Activated CD4-positive, alpha-beta T cell treated with anti-CD3 and anti-CD28 coated beads, Interleukin-10, Interleukin-2, amounts not matched to agents 100 ng/mL and 50 ng/mL, durations not matched to agents 16 hours and 8 hours (primary cell): Measurements from ENCODE around the gene PERM1.
A peak's percentile ranks its signal among the peaks of the same experiment; 100 is the strongest.
"Not testable (repeated sequence)": the region's sequence is repeated elsewhere in the genome, so short reads cannot be mapped to it uniquely, and the experiment has no call there.

Experiments
- DNase-seq: peaks from one replicate; pipeline ENCODE4 v3.0.0-alpha.2; 2020

Gene PERM1

GRCh38 chr1:997993-998744, 16.3 kb upstream of the PERM1 start:
- DNase-seq: no peak

GRCh38 chr1:997713-997992, 15.8 kb upstream of the PERM1 start:
- no peak for DNase-seq

DNA sequence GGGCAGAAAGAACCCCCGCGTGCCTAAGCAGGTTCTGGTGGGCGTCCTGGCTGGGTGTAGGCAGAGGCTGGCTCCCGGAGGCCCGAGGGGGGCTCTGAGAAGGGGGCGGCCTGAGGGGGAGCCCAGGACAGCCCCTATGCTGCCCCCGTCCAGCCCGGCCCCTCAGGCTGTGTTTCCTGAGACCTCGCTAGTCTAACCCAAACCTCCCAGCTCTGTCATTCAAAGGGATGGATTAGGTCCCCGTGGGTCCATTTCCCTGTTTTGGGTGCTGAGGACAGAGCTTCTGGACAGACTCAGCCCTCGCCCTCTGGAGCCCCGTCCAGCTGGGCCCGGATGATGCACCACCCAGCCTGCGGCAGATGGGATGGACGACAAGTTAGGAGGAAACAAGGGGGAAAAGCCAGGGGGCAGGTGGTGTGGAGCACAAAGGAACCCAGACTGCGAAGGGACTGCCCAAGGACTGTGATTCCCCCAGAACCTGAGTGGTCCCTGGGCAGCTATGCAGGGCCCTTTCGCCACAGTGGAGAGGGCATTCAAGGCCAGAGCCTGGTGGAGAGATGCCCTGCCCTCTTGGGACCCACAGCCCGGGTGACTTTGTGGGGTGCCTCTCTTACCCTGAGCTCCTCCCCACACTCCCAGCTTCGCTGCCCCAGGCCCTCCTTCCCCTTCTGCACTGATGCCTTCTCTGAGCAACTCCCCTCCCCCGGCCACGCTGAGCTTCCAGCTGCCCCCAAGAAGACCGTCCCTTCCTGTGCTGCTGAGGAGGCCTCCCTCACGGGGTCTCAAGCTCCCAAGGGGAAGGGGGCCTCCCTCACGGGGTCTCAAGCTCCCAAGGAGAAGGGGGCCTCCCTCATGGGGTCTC, 15.2 kb upstream of the PERM1 start:
- DNase-seq: no peak

DNA sequence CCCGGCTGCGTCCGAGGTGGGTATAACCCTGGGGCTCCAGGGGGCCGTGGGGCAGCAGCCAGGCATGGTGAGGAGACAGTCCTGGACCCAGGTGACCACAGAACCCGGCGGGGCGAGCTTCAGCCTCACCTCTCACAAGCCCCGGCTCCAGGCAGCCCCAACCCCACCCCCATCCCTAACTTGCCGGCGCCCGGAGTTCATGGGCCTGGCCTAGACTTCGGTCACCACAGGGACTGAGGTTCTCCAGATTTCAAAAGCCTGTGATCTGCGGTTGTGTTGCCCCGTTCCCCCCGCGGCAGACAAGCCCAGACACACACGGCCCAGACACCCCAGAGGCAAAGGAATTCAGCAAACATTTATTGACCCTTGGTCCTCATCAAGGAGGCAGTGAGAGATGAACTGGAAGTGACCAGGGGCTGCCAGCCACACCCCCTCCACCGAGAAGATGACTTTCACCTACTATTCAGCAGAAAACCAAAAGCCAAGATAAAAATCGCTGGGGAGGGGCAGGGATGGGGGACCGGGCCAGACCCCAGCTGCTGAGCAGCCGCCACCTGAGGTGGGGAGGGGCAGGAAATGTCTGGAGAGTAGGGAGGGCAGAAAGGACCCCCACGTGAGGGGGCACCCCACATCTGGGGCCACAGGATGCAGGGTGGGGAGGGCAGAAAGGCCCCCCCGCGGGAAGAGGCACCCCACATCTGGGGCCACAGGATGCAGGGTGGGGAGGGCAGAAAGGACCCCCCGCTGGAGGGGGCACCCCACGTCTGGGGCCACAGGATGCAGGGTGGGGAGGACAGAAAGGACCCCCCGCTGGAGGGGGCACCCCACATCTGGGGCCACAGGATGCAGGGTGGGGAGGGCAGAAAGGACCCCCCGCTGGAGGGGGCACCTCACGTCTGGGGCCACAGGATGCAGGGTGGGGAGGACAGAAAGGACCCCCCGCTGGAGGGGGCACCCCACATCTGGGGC, 14.1 kb upstream of the PERM1 start:
- DNase-seq: no peak

DNA sequence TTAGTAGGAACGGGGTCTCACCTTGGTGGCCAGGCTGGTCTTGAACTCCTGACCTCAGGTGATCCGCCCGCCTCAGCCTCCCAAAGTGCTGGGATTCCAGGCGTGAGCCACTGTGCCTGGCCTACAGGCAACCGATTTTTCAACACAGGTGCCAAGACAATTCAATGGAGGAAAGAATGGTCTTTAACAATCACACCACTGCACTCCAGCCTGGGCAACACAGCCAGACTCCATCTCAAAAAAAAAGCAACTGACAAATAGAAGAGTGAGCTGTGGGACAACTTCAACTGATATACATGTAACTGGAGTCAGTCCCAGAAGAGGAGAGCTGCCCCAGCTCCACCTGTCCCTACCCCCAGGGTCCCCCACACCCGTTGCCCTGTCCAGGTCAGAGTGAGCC, 12.7 kb upstream of the PERM1 start:
- DNase-seq: not testable (repeated sequence)

DNA sequence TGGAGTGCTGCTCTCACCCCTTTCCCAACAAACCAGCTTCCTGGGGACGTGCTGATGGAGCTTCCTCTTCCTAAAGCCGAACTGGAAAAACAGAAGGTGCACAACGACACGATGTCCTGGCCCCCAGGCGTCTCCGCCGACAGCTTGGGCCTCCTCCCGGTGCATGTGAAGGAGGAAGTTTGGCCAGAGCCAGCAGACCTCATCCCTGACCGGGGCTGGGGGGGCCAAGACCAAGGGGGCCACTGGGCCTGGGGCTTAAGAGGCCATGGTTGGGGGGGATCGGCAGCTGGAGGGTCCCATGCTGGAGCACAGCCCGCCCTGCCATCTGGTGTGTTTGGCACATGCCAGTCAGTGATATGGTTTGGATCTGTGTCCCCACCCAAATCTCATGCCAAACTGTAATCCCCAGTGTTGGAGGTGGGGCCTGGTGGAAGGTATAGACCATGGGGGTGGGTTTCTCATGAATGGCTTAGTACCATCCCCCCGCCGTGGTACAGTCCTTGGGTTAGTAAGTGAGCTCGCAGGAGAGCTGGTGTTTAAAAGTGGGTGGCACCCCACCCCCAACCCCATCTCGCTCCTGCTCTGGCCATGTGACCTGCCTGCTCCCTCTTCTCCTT, 11.6 kb upstream of the PERM1 start:
- DNase-seq: no peak

DNA sequence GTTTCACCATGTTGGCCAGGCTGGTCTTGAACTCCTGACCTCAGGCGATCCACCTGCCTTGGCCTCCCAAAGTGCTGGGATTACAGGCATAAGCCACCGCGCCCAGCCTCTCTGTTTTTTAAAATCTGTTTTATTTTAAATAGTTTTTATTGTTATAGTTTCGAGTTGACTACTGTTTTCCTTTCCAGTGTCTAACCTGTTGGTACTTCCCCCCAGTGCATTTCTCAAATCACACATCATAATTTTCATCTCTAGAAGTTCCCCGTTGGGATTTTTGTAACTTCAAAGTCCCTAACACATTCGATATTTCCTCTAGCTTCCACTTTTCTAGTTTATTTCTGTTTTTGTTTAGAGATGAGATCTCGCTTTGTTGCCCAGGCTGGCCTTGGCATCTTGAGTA, 10.5 kb upstream of the PERM1 start:
- peak; percentile 58 for DNase-seq

DNA sequence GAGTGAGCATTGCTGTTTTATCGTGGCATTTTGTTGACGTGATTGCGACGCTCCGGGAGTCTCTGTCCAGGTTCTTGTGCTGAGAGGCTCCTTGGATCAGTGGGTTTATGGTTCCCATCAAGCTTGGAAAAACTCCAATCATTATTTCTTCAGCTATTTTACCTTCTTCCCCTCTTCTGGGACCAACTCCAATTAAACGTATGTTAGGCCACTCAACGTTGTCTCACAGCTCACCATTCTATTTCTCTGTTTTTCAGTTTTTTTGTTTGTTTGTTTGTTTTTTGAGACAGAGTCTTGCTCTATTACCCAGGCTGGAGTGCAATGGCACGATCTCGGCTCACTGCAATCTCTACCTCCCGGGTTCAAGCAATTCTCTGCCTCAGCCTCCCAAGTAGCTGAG, 10.0 kb upstream of the PERM1 start:
- no peak for DNase-seq

GRCh38 chr1:991275-991674, 9.4 kb upstream of the PERM1 start:
- not testable (repeated sequence) for DNase-seq

DNA sequence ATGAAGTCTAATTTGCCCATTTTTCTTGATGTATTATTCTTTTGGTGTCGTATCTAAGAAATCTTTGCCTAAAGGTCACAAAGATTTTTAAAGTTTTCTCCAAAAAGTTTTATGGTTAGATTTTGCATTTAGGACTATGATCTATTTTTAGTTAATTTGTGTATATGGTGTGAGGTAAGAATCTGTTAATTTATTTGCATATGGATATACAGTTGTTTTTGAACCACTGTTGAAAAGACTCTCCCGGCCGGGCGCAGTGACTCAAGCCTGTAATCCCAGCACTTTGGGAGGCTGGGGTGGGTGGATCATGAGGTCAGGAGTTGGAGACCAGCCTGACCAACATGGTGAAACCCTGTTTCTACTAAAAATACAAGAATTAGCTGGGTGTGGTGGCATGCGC, 6.2 kb upstream of the PERM1 start:
- DNase-seq: not testable (repeated sequence)

- no peak for DNase-seq
Measured at GRCh38 chr1:985126-985525, 3.2 kb upstream of the PERM1 start.

DNA sequence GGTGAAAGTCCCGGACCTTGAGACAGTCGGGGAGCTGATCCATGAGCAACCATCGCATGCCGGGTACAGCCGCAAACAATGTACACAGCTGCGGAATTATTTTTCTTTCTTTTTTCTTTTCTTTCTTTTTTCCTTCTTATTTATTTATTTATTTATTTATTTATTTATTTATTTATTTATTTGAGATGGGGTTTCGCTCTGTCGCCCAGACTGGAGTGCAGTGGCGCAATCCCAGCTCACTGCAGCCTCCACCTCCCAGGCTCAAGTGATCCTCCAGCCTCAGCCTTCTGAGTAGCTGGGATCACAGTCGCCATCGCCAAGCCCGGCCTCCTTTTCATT, 2.6 kb upstream of the PERM1 start:
- DNase-seq: no peak

GRCh38 chr1:983798-984475, 2.0 kb upstream of the PERM1 start:
- DNase-seq: peak; percentile 59

DNA sequence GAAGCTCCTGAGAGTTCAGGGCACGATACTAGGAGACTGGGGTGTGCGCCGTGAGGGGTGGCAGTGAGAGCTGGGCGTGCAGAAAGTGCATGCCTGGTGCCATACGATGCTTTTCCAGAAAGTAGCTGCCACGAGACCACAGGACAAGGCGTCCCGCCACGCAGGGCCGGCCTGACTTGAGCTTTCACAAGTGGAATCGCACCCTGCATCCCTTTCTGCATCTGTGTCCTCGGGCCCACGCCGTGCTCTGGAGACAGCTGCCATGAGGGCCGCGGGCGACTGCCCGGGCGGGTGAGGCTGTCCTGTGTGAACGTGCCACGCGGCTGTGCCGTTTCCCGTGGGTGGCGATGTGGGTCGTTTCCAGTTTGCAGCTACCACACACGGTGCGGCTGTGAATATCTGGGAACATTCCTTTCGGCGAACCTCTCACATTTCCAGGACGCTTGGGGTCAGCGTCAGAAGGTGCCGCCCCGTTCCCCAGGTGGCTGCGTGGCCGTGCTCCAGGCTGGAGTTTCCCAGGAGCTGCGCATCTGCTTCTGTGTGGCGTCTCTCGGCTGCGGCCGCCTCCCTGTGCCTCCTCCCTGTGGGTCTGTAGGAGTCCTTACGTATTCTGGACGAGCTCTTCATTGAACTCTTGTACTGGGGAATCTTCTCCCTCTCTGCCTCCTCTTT, 1.0 kb upstream of the PERM1 start:
- DNase-seq: no peak

- no peak for DNase-seq
Measured at GRCh38 chr1:981491-981954, 370 bp downstream of the PERM1 start.

DNA sequence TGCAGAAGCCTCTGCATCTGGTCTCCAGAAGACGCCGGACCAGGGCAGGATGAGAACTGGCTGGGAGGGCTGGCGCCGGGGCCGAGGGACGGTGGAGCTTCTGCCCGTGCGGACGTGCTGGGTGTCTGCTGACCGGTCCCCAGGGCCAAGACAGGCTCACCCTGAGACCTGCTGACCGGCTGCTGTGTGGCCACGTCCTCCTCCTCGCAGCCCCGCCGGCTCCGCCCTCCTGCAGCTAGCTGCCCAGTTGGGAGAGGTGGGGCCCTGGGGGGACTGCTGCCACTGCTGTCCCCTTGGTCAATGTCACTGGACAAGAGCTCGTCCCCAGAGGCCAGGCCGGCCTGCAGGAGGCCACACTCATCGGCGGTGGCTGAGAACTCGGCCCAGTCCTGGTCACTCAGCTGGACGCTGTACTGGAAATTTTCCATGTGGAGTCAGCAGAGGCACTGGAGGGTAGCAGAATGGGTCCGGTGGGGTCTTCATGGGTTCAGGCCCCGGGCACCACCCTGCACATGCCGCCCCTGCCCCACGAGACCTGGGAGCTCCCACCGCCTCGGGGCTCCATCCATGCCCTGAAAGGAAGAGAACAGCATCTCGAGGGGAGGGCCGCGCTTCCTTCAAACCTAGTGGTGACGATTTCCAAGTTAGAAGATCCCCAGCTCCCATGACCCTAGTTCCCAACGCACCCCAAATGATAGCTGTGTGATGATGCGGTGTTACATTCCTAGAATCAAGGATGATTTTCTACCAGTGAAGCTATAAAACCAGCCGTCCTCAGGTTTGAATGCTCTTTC, 1.1 kb downstream of the PERM1 start:
- DNase-seq: no peak

DNA sequence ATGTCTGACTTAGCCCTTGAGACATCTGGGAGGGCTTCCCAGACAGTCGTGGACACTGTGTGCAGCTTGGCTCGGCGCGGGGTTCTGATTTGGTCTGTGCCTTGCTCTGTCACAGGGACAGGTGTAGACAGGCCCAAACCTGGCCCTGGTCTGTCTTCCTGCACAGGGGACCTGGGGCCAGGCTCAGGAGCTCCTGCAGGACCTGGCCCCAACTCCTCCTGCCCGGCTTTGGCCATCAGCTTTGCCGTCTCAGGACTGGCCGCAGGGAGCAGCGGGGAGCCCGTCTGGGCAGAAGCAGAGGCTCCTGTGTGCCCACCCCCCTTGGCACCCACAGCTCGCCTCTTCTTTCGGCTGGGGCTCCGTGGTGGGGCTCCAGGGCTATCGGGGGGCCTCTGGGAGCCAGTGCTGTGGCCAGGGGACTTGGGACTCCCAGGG, 1.7 kb downstream of the PERM1 start:
- no peak for DNase-seq

DNA sequence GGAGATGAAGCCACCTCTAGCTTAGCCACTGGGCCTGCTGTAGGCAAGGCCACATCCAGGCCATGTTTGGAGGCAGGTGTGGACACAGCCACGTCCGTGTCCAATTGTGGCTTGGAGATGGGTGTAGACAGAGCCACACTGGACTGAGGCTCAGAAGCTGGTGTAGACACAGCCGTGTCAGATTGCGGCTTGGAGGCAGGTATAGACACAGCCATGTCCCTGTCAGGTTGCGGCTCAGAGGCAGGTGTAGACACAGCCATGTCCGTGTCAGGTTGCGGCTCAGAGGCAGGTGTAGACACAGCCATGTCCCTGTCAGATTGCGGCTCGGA, 2.2 kb downstream of the PERM1 start:
- DNase-seq: no peak

DNA sequence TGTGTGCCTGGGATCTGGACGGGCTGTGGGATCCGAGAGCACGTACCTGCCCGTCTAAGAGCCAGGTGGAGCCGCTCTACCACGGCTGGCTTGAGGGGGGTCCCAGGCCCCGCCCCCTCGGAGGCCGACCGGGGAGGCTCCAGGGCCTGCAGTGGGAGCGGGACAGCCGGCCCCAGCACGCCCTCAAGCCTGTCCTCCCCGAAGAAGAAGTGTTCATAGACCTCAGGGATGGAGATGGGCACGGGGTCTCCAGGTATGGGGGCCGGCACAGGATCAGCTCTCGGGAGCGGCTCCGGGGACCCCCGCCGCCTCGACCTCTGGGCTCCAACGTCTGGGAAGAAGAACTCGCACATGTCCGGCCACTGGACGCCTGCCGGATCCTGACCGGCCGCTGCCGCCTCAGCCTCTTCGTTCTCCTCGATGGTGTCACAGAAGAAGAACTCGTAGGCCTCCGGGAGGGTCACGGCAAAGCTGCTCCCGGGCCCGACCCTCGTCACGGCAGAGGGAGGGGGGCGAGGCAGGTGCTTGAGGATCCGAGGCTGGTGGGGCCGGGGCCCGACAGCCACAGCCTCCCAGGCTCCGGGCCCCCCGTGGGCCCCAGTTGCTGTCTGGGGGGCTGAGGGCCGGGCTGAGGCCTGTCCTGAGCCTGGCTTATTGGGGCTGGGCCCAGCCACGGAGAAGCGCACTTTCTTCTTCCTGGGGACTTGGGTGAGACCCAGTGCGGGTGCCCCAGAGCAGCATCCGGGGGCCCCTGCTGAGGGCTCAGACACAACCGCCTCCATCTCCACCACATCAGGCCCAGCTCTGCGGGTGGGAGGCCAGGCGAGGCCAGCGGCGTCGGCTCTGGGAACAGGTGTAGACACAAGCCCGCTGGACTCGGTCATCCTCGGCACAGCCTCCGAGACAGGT, 2.8 kb downstream of the PERM1 start:
- no peak for DNase-seq
